CD4-positive, alpha-beta T cell (primary cell): ENCODE results near the gene MCM8. TPM values are rescaled to one million over a fixed set of nuclear protein-coding genes. Genes with fewer than 3 reads are reported as not detected.

Source experiments
- ATAC-seq: fragments of 200-7000 bp; cut with Tn5 transposase; one replicate; pipeline ENCODE4 v1.10.0; 2022; ENCODE audit warnings: mild to moderate bottlenecking; ENCODE audit not compliant: poor library complexity
- CTCF ChIA-PET: fragments of 350-600 bp; sonication (Branson Sonifier 250); formaldehyde crosslinking; loops from one replicate; lab custom pipeline; 2021; ENCODE audit warnings: antibody characterized with exemption, inconsistent platforms; lab: Charles Lee
- POLR2A ChIA-PET: fragments of 350-600 bp; sonication (Branson Sonifier 250); formaldehyde crosslinking; loops from one replicate; lab custom pipeline; 2021; ENCODE audit warnings: antibody characterized with exemption, inconsistent platforms; lab: Charles Lee
- DNase-seq, 14 experiments: peaks; one replicate each; pipeline ENCODE4 v3.0.0-alpha.2; 2013 to 2020; ENCODE audit warnings: mixed read lengths in 2 of 14
- H3K27ac ChIP-seq, 2 donors: one replicate each; pipeline versions ENCODE4 v1.5.1 to v1.7.0; 2013; ENCODE audit warnings: low read length in 2 of 2, low read depth in 1 of 2, mild to moderate bottlenecking in 1 of 2
- H3K27me3 ChIP-seq, 2 experiments: 1 replicate in 1 of 2; 2 replicates in 1 of 2; pipeline versions ENCODE4 v1.6.1 to v1.7.0; 2013; ENCODE audit warnings: low read length in 2 of 2, control low read depth in 1 of 2, mild to moderate bottlenecking in 1 of 2, moderate library complexity in 1 of 2; ENCODE audit not compliant: insufficient read depth in 2 of 2, control insufficient read depth in 1 of 2
- H3K36me3 ChIP-seq: one replicate; pipeline ENCODE4 v1.6.1; 2013; ENCODE audit warnings: low read length, control low read depth; ENCODE audit not compliant: insufficient read depth
- H3K4me1 ChIP-seq: one replicate; pipeline ENCODE4 v1.6.1; 2013; ENCODE audit warnings: low read length, control low read depth; ENCODE audit not compliant: insufficient read depth
- H3K4me3 ChIP-seq: one replicate; pipeline ENCODE4 v1.5.1; 2013; ENCODE audit warnings: mild to moderate bottlenecking, low read length, moderate library complexity
- H3K9me3 ChIP-seq, 2 experiments: 1 replicate in 1 of 2; 2 replicates in 1 of 2; pipeline versions ENCODE4 v1.6.1 to v1.7.0; 2013; ENCODE audit warnings: low read length in 2 of 2, mild to moderate bottlenecking in 2 of 2, control low read depth in 1 of 2, moderate library complexity in 1 of 2; ENCODE audit not compliant: control insufficient read depth in 1 of 2, insufficient read depth in 1 of 2
- H3K27ac Mint-ChIP-seq: one replicate; pipeline ENCODE4 v1.8.0; 2020; ENCODE audit warnings: mixed read lengths
- H3K27me3 Mint-ChIP-seq: one replicate; pipeline ENCODE4 v1.8.0; 2021; ENCODE audit warnings: mixed read lengths
- H3K36me3 Mint-ChIP-seq: one replicate; pipeline ENCODE4 v1.8.0; 2021; ENCODE audit warnings: low read depth, mixed read lengths
- H3K4me1 Mint-ChIP-seq: one replicate; pipeline ENCODE4 v1.8.0; 2021; ENCODE audit warnings: low read depth, mixed read lengths
- H3K4me3 Mint-ChIP-seq: one replicate; pipeline ENCODE4 v1.8.0; 2020; ENCODE audit warnings: mild to moderate bottlenecking, mixed read lengths
- H3K9me3 Mint-ChIP-seq: one replicate; pipeline ENCODE4 v1.8.0; 2020; ENCODE audit warnings: mixed read lengths
- CTCF ChIP-seq: fragments of 200-600 bp; IDR thresholded peaks from one replicate; pipeline ENCODE4 v1.8.0; 2022; ENCODE audit warnings: antibody characterized with exemption, mild to moderate bottlenecking
- intact Hi-C, 2 experiments: fragments of 100-400 bp; cut with DNase I in 1 of 2; cut with micrococcal nuclease in 1 of 2; formaldehyde crosslinking; loops; one replicate each; pipeline versions ENCODE4 v1.15.1 to v1.9.0; 2023 to 2025; cut with DNase I, micrococcal nuclease
- total RNA-seq, 174 experiments: library from RNA in 2 of 174; stranded (reverse) in 2 of 174; gene quantifications; one replicate each; pipeline ENCODE4 v1.2.3 and lab custom pipeline; 2021 to 2026

Gene MCM8
- total RNA-seq, 2 experiments from 2014 or later, result 1.4 to 1.7 TPM

- no peaks in the 10 kb centered on the region for H3K27me3 ChIP-seq
- TF ChIP-seq CTCF, result no peak
- ATAC-seq, result no peak
- DNase-seq, result no peak
- no peak overlapping the region for H3K4me3 ChIP-seq
- POLR2A ChIA-PET, result no interaction called here
- H3K27ac Mint-ChIP-seq, result no peak overlapping the region
- no peak overlapping the region for H3K27ac ChIP-seq
- intact Hi-C loops, result no loop called here
- H3K4me1 ChIP-seq, result no peaks in the 10 kb centered on the region
- H3K36me3 ChIP-seq, result peaks cover 71% of the 10 kb centered on the region
- H3K9me3 ChIP-seq, result peaks cover 0 to 7% of the 10 kb centered on the region in 2 experiments
- CTCF ChIA-PET, result no interaction called here
- no peak overlapping the region for H3K4me3 Mint-ChIP-seq
- H3K4me1 Mint-ChIP-seq, result peaks cover 5% of the 10 kb centered on the region
- H3K9me3 Mint-ChIP-seq, result no peaks in the 10 kb centered on the region
- H3K27me3 Mint-ChIP-seq, result no peaks in the 10 kb centered on the region
- H3K36me3 Mint-ChIP-seq, result peaks cover 85% of the 10 kb centered on the region
These were observed 87.8 kb downstream of the MCM8 start for GRCh38 chr20:6038256-6038655.

GRCh38 chr20:6039766-6040165 is 89.3 kb downstream of the MCM8 start:
- Mint-ChIP-seq H3K27ac (no peak overlapping the region), H3K27me3 (no peaks in the 10 kb centered on the region), H3K4me1 (peaks cover under 1% of the 10 kb centered on the region), H3K4me3 (no peak overlapping the region), H3K9me3 (no peaks in the 10 kb centered on the region), H3K36me3 (peaks cover 70% of the 10 kb centered on the region)
- H3K4me1 ChIP-seq, result no peaks in the 10 kb centered on the region
- ATAC-seq (no peak), DNase-seq (no peak)
- intact Hi-C loops, result no loop called here
- no peak for TF ChIP-seq CTCF
- ChIA-PET POLR2A (no interaction called here), CTCF (interaction anchor here (1.0 kb wide), 1 partner anchor 62 kb away, joined by 3 read pairs; no protein-coding TSS in a partner anchor)
- H3K36me3 ChIP-seq, result peaks cover 57% of the 10 kb centered on the region
- no peak overlapping the region for H3K4me3 ChIP-seq
- H3K9me3 ChIP-seq, result peaks cover 0 to 7% of the 10 kb centered on the region in 2 experiments
- H3K27me3 ChIP-seq, result no peaks in the 10 kb centered on the region
- no peak overlapping the region for H3K27ac ChIP-seq

GRCh38 chr20:6040540-6040939 is 90.1 kb downstream of the MCM8 start:
- H3K27ac Mint-ChIP-seq, result no peak overlapping the region
- no peaks in the 10 kb centered on the region for H3K9me3 Mint-ChIP-seq
- no peak for DNase-seq
- Histone ChIP-seq H3K27me3 (no peaks in the 10 kb centered on the region), H3K4me3 (no peak overlapping the region), H3K27ac (no peak overlapping the region), H3K4me1 (no peaks in the 10 kb centered on the region), H3K36me3 (peaks cover 50% of the 10 kb centered on the region), H3K9me3 (peaks cover 0 to 7% of the 10 kb centered on the region in 2 experiments)
- H3K27me3 Mint-ChIP-seq, result no peaks in the 10 kb centered on the region
- H3K36me3 Mint-ChIP-seq, result peaks cover 63% of the 10 kb centered on the region
- intact Hi-C loops, result no loop called here
- no peak overlapping the region for H3K4me3 Mint-ChIP-seq
- ChIA-PET POLR2A (no interaction called here), CTCF (no interaction called here)
- no peak for ATAC-seq
- TF ChIP-seq CTCF, result no peak
- no peaks in the 10 kb centered on the region for H3K4me1 Mint-ChIP-seq
